ENCODE measurements around the gene SSR1. TPM values are rescaled to one million over a fixed set of nuclear protein-coding genes. Genes with fewer than 3 reads are reported as not detected.

SSR1 gene
- total and polyA plus RNA-seq, 9 of the 15 experiments (the other 6 are each of a cell fraction or from before 2014, with no cell fraction given): 87.7 to 220 (median 144) TPM

DNA sequence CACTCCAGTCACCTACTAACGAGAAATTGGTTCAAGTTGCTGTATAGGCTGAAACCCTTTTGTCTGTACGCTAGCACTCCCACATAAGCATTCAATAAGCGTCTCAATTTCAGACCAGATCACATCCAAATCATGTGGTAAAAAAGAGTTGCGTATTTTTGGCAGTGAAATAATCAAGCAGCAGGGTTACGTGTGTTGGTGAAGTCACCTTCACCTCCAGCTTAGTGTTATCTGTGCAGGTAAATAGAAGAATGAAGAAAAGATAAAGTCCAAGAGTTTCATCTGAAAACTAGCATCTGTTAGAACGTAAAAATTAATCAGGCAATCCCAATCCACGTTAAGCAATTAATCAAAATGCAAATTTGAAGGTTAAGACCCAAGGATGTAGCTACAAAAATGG, 11.3 kb downstream of the SSR1 start:
- ChIA-PET POLR2A (interaction anchor here (2.1 to 3.8 kb wide), 2 partner anchors 10 to 16 kb away, joined by 7 to 16 read pairs; no protein-coding TSS in a partner anchor), CTCF (ENCODE audit: low intra/inter-chr PET ratio) (no interaction called here)
- H3K9me1 ChIP-seq (ENCODE audit: control insufficient read depth, insufficient read depth, low read length): no peaks in the 10 kb centered on the region
- peaks cover 28% of the 10 kb centered on the region for H3K79me2 ChIP-seq (ENCODE audit: control insufficient read depth, insufficient read depth, low read length)
- H4K20me1 ChIP-seq (replicated peaks; ENCODE audit: control insufficient read depth, insufficient read depth, low read length): no peaks in the 10 kb centered on the region
- WGBS (ENCODE audit: insufficient coverage, low coverage, missing lambda C conversion rate): 93% methylated on average over 7 of the region's 7 CpGs
- no peaks in the 10 kb centered on the region for H3K27me3 ChIP-seq (ENCODE audit: control insufficient read depth in 2 of 2, insufficient read depth in 2 of 2, low read length in 2 of 2)
- no peak overlapping the region for H3K4me2 ChIP-seq (ENCODE audit: insufficient read depth, low read length)
- TF ChIP-seq ZNF3 (CRISPR knock-in tag; IDR thresholded peaks at IDR 0.05) (no peak), CBX8 (IDR thresholded peaks at IDR 0.05; ENCODE audit: borderline replicate concordance, extremely low read depth, low read depth, low read length, poor library complexity, severe bottlenecking) (no peak), PHF21A (IDR thresholded peaks at IDR 0.05; ENCODE audit: borderline replicate concordance, low read depth) (no peak)
- TF ChIP-seq, protein P1, sequence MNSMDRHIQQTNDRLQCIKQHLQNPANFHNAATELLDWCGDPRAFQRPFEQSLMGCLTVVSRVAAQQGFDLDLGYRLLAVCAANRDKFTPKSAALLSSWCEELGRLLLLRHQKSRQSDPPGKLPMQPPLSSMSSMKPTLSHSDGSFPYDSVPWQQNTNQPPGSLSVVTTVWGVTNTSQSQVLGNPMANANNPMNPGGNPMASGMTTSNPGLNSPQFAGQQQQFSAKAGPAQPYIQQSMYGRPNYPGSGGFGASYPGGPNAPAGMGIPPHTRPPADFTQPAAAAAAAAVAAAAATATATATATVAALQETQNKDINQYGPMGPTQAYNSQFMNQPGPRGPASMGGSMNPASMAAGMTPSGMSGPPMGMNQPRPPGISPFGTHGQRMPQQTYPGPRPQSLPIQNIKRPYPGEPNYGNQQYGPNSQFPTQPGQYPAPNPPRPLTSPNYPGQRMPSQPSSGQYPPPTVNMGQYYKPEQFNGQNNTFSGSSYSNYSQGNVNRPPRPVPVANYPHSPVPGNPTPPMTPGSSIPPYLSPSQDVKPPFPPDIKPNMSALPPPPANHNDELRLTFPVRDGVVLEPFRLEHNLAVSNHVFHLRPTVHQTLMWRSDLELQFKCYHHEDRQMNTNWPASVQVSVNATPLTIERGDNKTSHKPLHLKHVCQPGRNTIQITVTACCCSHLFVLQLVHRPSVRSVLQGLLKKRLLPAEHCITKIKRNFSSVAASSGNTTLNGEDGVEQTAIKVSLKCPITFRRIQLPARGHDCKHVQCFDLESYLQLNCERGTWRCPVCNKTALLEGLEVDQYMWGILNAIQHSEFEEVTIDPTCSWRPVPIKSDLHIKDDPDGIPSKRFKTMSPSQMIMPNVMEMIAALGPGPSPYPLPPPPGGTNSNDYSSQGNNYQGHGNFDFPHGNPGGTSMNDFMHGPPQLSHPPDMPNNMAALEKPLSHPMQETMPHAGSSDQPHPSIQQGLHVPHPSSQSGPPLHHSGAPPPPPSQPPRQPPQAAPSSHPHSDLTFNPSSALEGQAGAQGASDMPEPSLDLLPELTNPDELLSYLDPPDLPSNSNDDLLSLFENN (IDR thresholded peaks at IDR 0.05; ENCODE audit: low read depth in 2 of 2, low read length in 2 of 2): no peak
- TF ChIP-seq, protein P2, sequence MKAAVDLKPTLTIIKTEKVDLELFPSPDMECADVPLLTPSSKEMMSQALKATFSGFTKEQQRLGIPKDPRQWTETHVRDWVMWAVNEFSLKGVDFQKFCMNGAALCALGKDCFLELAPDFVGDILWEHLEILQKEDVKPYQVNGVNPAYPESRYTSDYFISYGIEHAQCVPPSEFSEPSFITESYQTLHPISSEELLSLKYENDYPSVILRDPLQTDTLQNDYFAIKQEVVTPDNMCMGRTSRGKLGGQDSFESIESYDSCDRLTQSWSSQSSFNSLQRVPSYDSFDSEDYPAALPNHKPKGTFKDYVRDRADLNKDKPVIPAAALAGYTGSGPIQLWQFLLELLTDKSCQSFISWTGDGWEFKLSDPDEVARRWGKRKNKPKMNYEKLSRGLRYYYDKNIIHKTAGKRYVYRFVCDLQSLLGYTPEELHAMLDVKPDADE (conservative IDR thresholded peaks at IDR 0.05; ENCODE audit: control insufficient read depth, low read depth, low read length): no peak
- in situ Hi-C loops (cut with MboI): no loop called here
- ATAC-seq (no peak), DNase-seq (ENCODE audit: extremely low read depth in 1 of 4, low spot score in 3 of 4) (no peak), FAIRE-seq (peak; percentile 26)
- no peak overlapping the region for H3K9ac ChIP-seq (ENCODE audit: insufficient read depth in 1 of 2, low read depth in 2 of 2, low read length in 2 of 2)
- no peaks in the 10 kb centered on the region for H3K9me3 ChIP-seq (replicated peaks; ENCODE audit: control insufficient read depth, insufficient read depth, low read depth, low read length)
- no peak overlapping the region for H3K4me3 ChIP-seq
- intact Hi-C loops (cut with micrococcal nuclease): no loop called here
- BruUV-seq (replicated peaks): no TSS peak
- no peak overlapping the region for H2AFZ ChIP-seq (ENCODE audit: low read depth, low read length)
- H3K4me1 ChIP-seq (replicated peaks in 1 of 2; ENCODE audit: control insufficient read depth in 2 of 2, insufficient read depth in 2 of 2, low read length in 2 of 2): no peaks in the 10 kb centered on the region
- H3K27ac ChIP-seq (ENCODE audit: extremely low read depth, low read depth, low read length): no peak overlapping the region
- peaks cover 93% of the 10 kb centered on the region for H3K36me3 ChIP-seq (ENCODE audit: control insufficient read depth, insufficient read depth, low read length)
